H1 (cell line): ENCODE results near the gene TACC2. TPM values are rescaled to one million over a fixed set of nuclear protein-coding genes. Genes with fewer than 3 reads are reported as not detected.

Source experiments
- CTCF ChIA-PET: fragments of 300-600 bp; sonication (Branson Sonifier 250); formaldehyde crosslinking; loops from one replicate; lab custom pipeline; 2021; ENCODE audit not compliant: partially characterized antibody; lab: Charles Lee
- POLR2A ChIA-PET: fragments of 300-600 bp; sonication (Branson Sonifier 250); formaldehyde crosslinking; loops from one replicate; lab custom pipeline; 2021; ENCODE audit warnings: inconsistent platforms; ENCODE audit not compliant: partially characterized antibody; lab: Charles Lee
- DNase-seq, 2 experiments: peaks; one replicate each; pipeline versions ENCODE4 v3.0.0 to v3.0.0-alpha.2; 2010 to 2022; ENCODE audit warnings: low spot score in 2 of 2, low read depth in 1 of 2, mixed read lengths in 1 of 2
- FAIRE-seq: peaks from 2 replicates; lab custom pipeline; 2011; peaks lifted over from hg19 to GRCh38; lab: Jason Lieb, UNC
- H2AFZ ChIP-seq: 2 replicates; pipeline ENCODE4 v1.8.1; 2012; ENCODE audit warnings: low read length, inconsistent platforms
- H2AK5ac ChIP-seq: 2 replicates; pipeline ENCODE4 v1.6.1; 2013; ENCODE audit warnings: low read depth, low read length
- H2BK120ac ChIP-seq: replicated peaks from 2 replicates; pipeline ENCODE3; 2013; ENCODE audit warnings: low read depth, low read length, inconsistent platforms
- H2BK12ac ChIP-seq: 2 replicates; pipeline ENCODE4 v1.6.1; 2013; ENCODE audit warnings: low read depth, low read length
- H2BK15ac ChIP-seq: 2 replicates; pipeline ENCODE4 v1.6.1; 2013; ENCODE audit warnings: low read length
- H2BK20ac ChIP-seq: 2 replicates; pipeline ENCODE4 v1.6.1; 2013; ENCODE audit warnings: low read length
- H2BK5ac ChIP-seq: 2 replicates; pipeline ENCODE4 v1.6.1; 2013; ENCODE audit warnings: low read depth, low read length
- H3K14ac ChIP-seq: 2 replicates; pipeline ENCODE4 v1.6.1; 2013; ENCODE audit warnings: inconsistent platforms; ENCODE audit not compliant: insufficient read length
- H3K18ac ChIP-seq: 2 replicates; pipeline ENCODE4 v1.6.1; 2013; ENCODE audit warnings: low read length; ENCODE audit errors: extremely low read depth
- H3K23ac ChIP-seq: 2 replicates; pipeline ENCODE4 v1.6.1; 2013; ENCODE audit warnings: inconsistent platforms; ENCODE audit not compliant: insufficient read length
- H3K23me2 ChIP-seq: 2 replicates; pipeline ENCODE4 v1.6.1; 2013; ENCODE audit warnings: low read depth, low read length
- H3K27ac ChIP-seq: 2 replicates; pipeline ENCODE4 v1.6.1; 2011; ENCODE audit warnings: low read depth, low read length, inconsistent platforms
- H3K27me3 ChIP-seq, 4 experiments: replicated peaks in 1 of 4; 1 replicate in 1 of 4; 2 replicates in 3 of 4; pipeline versions ENCODE4 v1.6.1 to v1.8.1; 2011 to 2013; ENCODE audit warnings: low read length in 3 of 4, mild to moderate bottlenecking in 3 of 4, inconsistent platforms in 2 of 4, mixed read lengths in 2 of 4, moderate library complexity in 1 of 4; ENCODE audit not compliant: control insufficient read depth in 3 of 4, insufficient read depth in 3 of 4; ENCODE audit errors: extremely low read depth in 1 of 4
- H3K36me3 ChIP-seq, 4 experiments: 2 replicates each; pipeline versions ENCODE4 v1.6.1 to v1.8.1; 2011 to 2013; ENCODE audit warnings: mild to moderate bottlenecking in 4 of 4, low read length in 3 of 4, moderate library complexity in 2 of 4, control low read depth in 1 of 4, inconsistent platforms in 1 of 4; ENCODE audit not compliant: insufficient read depth in 4 of 4, control insufficient read depth in 2 of 4
- H3K4ac ChIP-seq: replicated peaks from 2 replicates; pipeline ENCODE3; 2013; ENCODE audit warnings: low read length, low read depth, mixed read lengths, inconsistent platforms; ENCODE audit not compliant: insufficient read length
- H3K4me1 ChIP-seq, 4 experiments: replicated peaks in 1 of 4; 1 replicate in 1 of 4; 2 replicates in 3 of 4; pipeline versions ENCODE4 v1.6.1 to v1.8.1; 2011 to 2013; ENCODE audit warnings: low read length in 3 of 4, inconsistent platforms in 2 of 4, mixed read lengths in 1 of 4; ENCODE audit not compliant: insufficient read depth in 4 of 4, control insufficient read depth in 3 of 4
- H3K4me2 ChIP-seq, 2 experiments: 2 replicates each; pipeline versions ENCODE4 v1.6.1 to v1.8.1; 2011 to 2013; ENCODE audit warnings: low read depth in 2 of 2, low read length in 2 of 2, control low read depth in 1 of 2, inconsistent platforms in 1 of 2, mild to moderate bottlenecking in 1 of 2; ENCODE audit not compliant: insufficient read depth in 1 of 2
- H3K4me3 ChIP-seq, 4 experiments: fragments of 200-600, 300-600 bp in 1 of 4; sonication (generic), shearing (Covaris generic), sonication (Bioruptor Twin) in 1 of 4; 2 replicates each; pipeline versions ENCODE4 v1.5.1 to v1.8.1; 2011 to 2016; ENCODE audit warnings: low read length in 4 of 4, low read depth in 3 of 4, control low read depth in 2 of 4, inconsistent platforms in 2 of 4, mild to moderate bottlenecking in 2 of 4, mixed read lengths in 1 of 4, moderate library complexity in 1 of 4; ENCODE audit not compliant: insufficient read depth in 2 of 4; ENCODE audit errors: extremely low read depth in 1 of 4
- H3K56ac ChIP-seq: replicated peaks from 2 replicates; pipeline ENCODE3; 2013; ENCODE audit warnings: low read depth, mild to moderate bottlenecking, mixed read lengths, low read length, inconsistent platforms; ENCODE audit not compliant: insufficient read length
- H3K79me1 ChIP-seq: 2 replicates; pipeline ENCODE4 v1.6.1; 2013; ENCODE audit warnings: low read depth, low read length, control low read depth
- H3K79me2 ChIP-seq, 2 experiments: 2 replicates each; pipeline versions ENCODE4 v1.6.1 to v1.8.1; 2012 to 2013; ENCODE audit warnings: low read length in 2 of 2, mild to moderate bottlenecking in 2 of 2, inconsistent platforms in 1 of 2; ENCODE audit not compliant: insufficient read depth in 2 of 2, control insufficient read depth in 1 of 2
- H3K9ac ChIP-seq, 4 experiments: replicated peaks in 1 of 4; 1 replicate in 1 of 4; 2 replicates in 3 of 4; pipeline versions ENCODE4 v1.6.1 to v1.8.1; 2011 to 2013; ENCODE audit warnings: low read depth in 3 of 4, low read length in 3 of 4, control low read depth in 2 of 4, mild to moderate bottlenecking in 2 of 4, moderate library complexity in 2 of 4, inconsistent platforms in 1 of 4; ENCODE audit errors: extremely low read depth in 1 of 4
- H3K9me3 ChIP-seq, 2 experiments: 2 replicates each; pipeline versions ENCODE4 v1.6.1 to v1.8.1; 2012 to 2013; ENCODE audit warnings: mild to moderate bottlenecking in 2 of 2, moderate library complexity in 2 of 2, control low read depth in 1 of 2, inconsistent platforms in 1 of 2, low read depth in 1 of 2, low read length in 1 of 2, mixed read lengths in 1 of 2; ENCODE audit not compliant: insufficient read depth in 2 of 2
- H4K20me1 ChIP-seq, 2 experiments: replicated peaks in 1 of 2; 2 replicates each; pipeline versions ENCODE3 to v1.8.1; 2011 to 2013; ENCODE audit warnings: inconsistent platforms in 2 of 2, low read length in 2 of 2, mild to moderate bottlenecking in 1 of 2; ENCODE audit not compliant: insufficient read depth in 2 of 2, control insufficient read depth in 1 of 2
- H4K5ac ChIP-seq: 2 replicates; pipeline ENCODE4 v1.6.1; 2013; ENCODE audit warnings: low read length, low read depth, mixed read lengths, inconsistent platforms; ENCODE audit not compliant: insufficient read length
- H4K8ac ChIP-seq: 2 replicates; pipeline ENCODE4 v1.8.0; 2013; ENCODE audit warnings: mild to moderate bottlenecking, moderate library complexity, low read length, inconsistent platforms; ENCODE audit not compliant: insufficient read depth; ENCODE audit errors: extremely low read depth
- H4K91ac ChIP-seq: replicated peaks from 2 replicates; pipeline ENCODE3; 2013; ENCODE audit warnings: low read length, mixed read lengths, inconsistent platforms; ENCODE audit not compliant: insufficient read length
- KDM1A ChIP-seq: fragments of 200-600, 300-600 bp; sonication (generic); IDR thresholded peaks from 2 replicates; pipeline ENCODE4 v1.7.1; 2016; ENCODE audit warnings: mild to moderate bottlenecking, low read length, borderline replicate concordance
- KDM4A ChIP-seq: IDR thresholded peaks from one replicate; pipeline ENCODE4 v1.7.1; 2012; ENCODE audit warnings: low read depth, mild to moderate bottlenecking, moderate library complexity, low read length, inconsistent platforms; ENCODE audit not compliant: severe bottlenecking
- PHF8 ChIP-seq: fragments of 200-600 bp; sonication (generic); conservative IDR thresholded peaks from 2 replicates; pipeline ENCODE4 v1.7.1; 2012; ENCODE audit warnings: low read depth, mild to moderate bottlenecking, inconsistent platforms, low read length, moderate library complexity
- SUZ12 ChIP-seq: fragments of 200-600 bp; sonication (generic); IDR thresholded peaks from 2 replicates; pipeline ENCODE4 v1.6.1; 2012; ENCODE audit warnings: mild to moderate bottlenecking, inconsistent platforms, low read length, moderate library complexity, mixed read lengths
- WGBS, 2 experiments: shearing (Covaris generic) in 1 of 2; methylation state at CpG; one replicate each; pipeline versions ENCODE4 v1.1.6 to v1.1.7; 2013 to 2015; ENCODE audit warnings: low lambda C conversion rate in 2 of 2, mixed read lengths in 2 of 2, inconsistent platforms in 1 of 2, low coverage in 1 of 2, missing lambda C conversion rate in 1 of 2; ENCODE audit not compliant: insufficient replicate concordance in 2 of 2, insufficient coverage in 1 of 2, insufficient read length in 1 of 2; ENCODE audit errors: extremely low coverage in 1 of 2, missing lambda C conversion rate in 1 of 2; 5-methylcytosine and 5-hydroxymethylcytosine counted together
- polyA plus RNA-seq, 7 experiments: library from polyadenylated mRNA; depleted of rRNA in 3 of 7; stranded (reverse) in 5 of 7; unstranded in 2 of 7; fragments of >200 nt in 5 of 7; fragments of 200-250 nt in 2 of 7; gene quantifications; 1 replicate in 5 of 7; 2 replicates in 1 of 7; 4 replicates in 1 of 7; pipeline versions ENCODE4 v1.2.1 to v1.2.3, GENCODE V29; 2011 to 2013; ENCODE audit warnings: missing spikeins in 2 of 7, mixed read lengths in 2 of 7
- total RNA-seq: library from RNA; stranded (reverse); fragmentation: NEBNext Ultra II Directional; extraction: Animal tissue kit (Norgen Biotek cat#: 25700); gene quantifications from 2 replicates; pipeline ENCODE4 v1.2.1, GENCODE V29; 2021

Gene TACC2
- total and polyA plus RNA-seq, 2 of the 8 experiments (the other 6 are each of a cell fraction or from before 2014, with no cell fraction given): 21.2 to 46.6 TPM

- no peak overlapping the region for H3K18ac ChIP-seq
- H3K23ac ChIP-seq: no peak overlapping the region
- no peak overlapping the region for H2AFZ ChIP-seq
- H3K4ac ChIP-seq: no peak overlapping the region
- no peak overlapping the region for H3K56ac ChIP-seq
- peaks cover 0 to 96% of the 10 kb centered on the region in 2 experiments; a peak in 2 of 4 replicates for H3K79me2 ChIP-seq
- no peak for DNase-seq
- 70% methylated on average over 8 of the region's 8 CpGs; no CpG with 5 or more reads in 1 of the 2 experiments for WGBS, 2 experiments
- H4K91ac ChIP-seq: no peak overlapping the region
- H3K27ac ChIP-seq: no peak overlapping the region
- H3K4me3 ChIP-seq: no peak overlapping the region
- no peaks in the 10 kb centered on the region for H3K27me3 ChIP-seq
- no peak overlapping the region for H2BK15ac ChIP-seq
- peaks cover 24% of the 10 kb centered on the region for H3K79me1 ChIP-seq
- no peak for TF ChIP-seq PHF8
- TF ChIP-seq KDM1A: no peak
- TF ChIP-seq KDM4A: no peak
- TF ChIP-seq SUZ12: no peak
- peaks cover 17 to 49% (median 30%) of the 10 kb centered on the region in 4 experiments for H3K4me1 ChIP-seq
- peak overlapping the region; percentile 63; the same call in 1 of the 2 replicates for H2BK12ac ChIP-seq
- POLR2A ChIA-PET: interaction anchor here (12.6 to 21.8 kb wide), 2 partner anchors 6 to 8 kb away, joined by 237 read pairs; no protein-coding TSS in a partner anchor
- H3K9ac ChIP-seq: no peak overlapping the region
- no peaks in the 10 kb centered on the region for H3K9me3 ChIP-seq
- H4K20me1 ChIP-seq: peaks cover 10 to 28% of the 10 kb centered on the region in 2 experiments
- FAIRE-seq: no peak
- peak overlapping the region; percentile 4; the same call in 1 of the 2 replicates for H2AK5ac ChIP-seq
- no peak overlapping the region for H4K8ac ChIP-seq
- no peaks in the 10 kb centered on the region for H3K23me2 ChIP-seq
- H3K36me3 ChIP-seq: 0 out of 8 replicates have a peak, but pooled peaks cover 0 to 4% (median 0%) of the 10 kb centered on the region in 4 experiments
- H2BK120ac ChIP-seq: no peak overlapping the region
- no peak overlapping the region; the same call in 1 of the 2 replicates for H2BK20ac ChIP-seq
- CTCF ChIA-PET: interaction anchor here (0.7 to 1.3 kb wide), 6 partner anchors 8 to 32 kb away, joined by 3 to 4 read pairs (median 3); no protein-coding TSS in a partner anchor
- H3K14ac ChIP-seq: no peak overlapping the region
- H2BK5ac ChIP-seq: peak overlapping the region; percentile 27; the same call in 1 of the 2 replicates
- H3K4me2 ChIP-seq: no peak overlapping the region
- no peak overlapping the region for H4K5ac ChIP-seq
These were observed 184.9 kb downstream of the TACC2 start for GRCh38 chr10:122173766-122174435.
